Body of pancreas (tissue), 4 donors: Measurements from ENCODE around the gene SIRPA.

ENCODE experiments used
- POLR2A ChIP-seq, 3 donors: fragments of 450-650 bp; IDR thresholded peaks; one replicate each; pipeline ENCODE4 v1.6.1; 2016; ENCODE audit warnings: antibody characterized with exemption in 3 of 3, mild to moderate bottlenecking in 2 of 3
- TF ChIP-seq, protein P1 (sequence below), 7 experiments: fragments of 450-650 bp in 4 of 7; fragments of 200-600 bp in 3 of 7; sonication (generic) in 3 of 7; IDR thresholded peaks; one replicate each; pipeline ENCODE4 v1.5.1; 2016 to 2019; ENCODE audit warnings: antibody characterized with exemption in 7 of 7

DNA sequence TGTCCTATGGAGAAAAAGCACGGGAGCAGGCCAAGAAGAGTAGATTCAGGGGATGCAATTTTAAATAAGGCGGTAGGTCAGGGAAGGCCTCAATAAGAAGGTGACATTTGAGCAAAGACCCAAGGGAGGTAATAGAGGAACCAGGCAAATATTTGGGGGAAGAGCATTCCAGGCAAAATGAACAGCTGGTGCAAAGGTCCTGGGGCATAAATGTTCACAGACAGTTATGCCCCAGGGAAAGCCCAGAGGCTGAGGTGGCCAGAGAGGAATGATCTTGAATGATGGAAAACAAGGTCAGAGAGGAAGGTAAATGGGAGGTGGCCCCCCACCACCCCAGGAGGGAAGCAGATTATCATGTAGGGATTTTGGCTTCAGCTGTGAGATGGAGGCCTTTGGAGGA is 47.4 kb upstream of the SIRPA start:
- TF ChIP-seq, protein P1, sequence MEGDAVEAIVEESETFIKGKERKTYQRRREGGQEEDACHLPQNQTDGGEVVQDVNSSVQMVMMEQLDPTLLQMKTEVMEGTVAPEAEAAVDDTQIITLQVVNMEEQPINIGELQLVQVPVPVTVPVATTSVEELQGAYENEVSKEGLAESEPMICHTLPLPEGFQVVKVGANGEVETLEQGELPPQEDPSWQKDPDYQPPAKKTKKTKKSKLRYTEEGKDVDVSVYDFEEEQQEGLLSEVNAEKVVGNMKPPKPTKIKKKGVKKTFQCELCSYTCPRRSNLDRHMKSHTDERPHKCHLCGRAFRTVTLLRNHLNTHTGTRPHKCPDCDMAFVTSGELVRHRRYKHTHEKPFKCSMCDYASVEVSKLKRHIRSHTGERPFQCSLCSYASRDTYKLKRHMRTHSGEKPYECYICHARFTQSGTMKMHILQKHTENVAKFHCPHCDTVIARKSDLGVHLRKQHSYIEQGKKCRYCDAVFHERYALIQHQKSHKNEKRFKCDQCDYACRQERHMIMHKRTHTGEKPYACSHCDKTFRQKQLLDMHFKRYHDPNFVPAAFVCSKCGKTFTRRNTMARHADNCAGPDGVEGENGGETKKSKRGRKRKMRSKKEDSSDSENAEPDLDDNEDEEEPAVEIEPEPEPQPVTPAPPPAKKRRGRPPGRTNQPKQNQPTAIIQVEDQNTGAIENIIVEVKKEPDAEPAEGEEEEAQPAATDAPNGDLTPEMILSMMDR (IDR thresholded peaks at IDR 0.05): no peak
- no peak for TF ChIP-seq POLR2A (IDR thresholded peaks at IDR 0.05)
